ENCODE results near the gene EPS8L1. TPM values are rescaled to one million over a fixed set of nuclear protein-coding genes. Genes with fewer than 3 reads are reported as not detected.

EPS8L1 gene
- total RNA-seq, 1 experiment from 2014 or later: 62.1 TPM

- TF ChIP-seq CTCF (IDR thresholded peaks at IDR 0.05 in 2 of 3, conservative IDR thresholded peaks at IDR 0.05 in 1 of 3; ENCODE audit: borderline replicate concordance in 1 of 3, insufficient read depth in 1 of 3, low read depth in 2 of 3, low read length in 2 of 3) (no peak), REST (IDR thresholded peaks at IDR 0.05; ENCODE audit: low read depth) (no peak), POLR2A (IDR thresholded peaks at IDR 0.05; ENCODE audit: borderline replicate concordance, extremely low read depth, insufficient read depth, insufficient read length) (peak; percentile 44), RAD21 (IDR thresholded peaks at IDR 0.05; ENCODE audit: low read depth) (no peak), SIN3A (IDR thresholded peaks at IDR 0.05; ENCODE audit: low read depth) (no peak), MAX (IDR thresholded peaks at IDR 0.05) (no peak), FOSL1 (IDR thresholded peaks at IDR 0.05; ENCODE audit: low read depth) (no peak), ELF1 (IDR thresholded peaks at IDR 0.05; ENCODE audit: borderline replicate concordance, low read depth) (peak; percentile 91; the same call in 1 of the 2 replicates), EGR1 (IDR thresholded peaks at IDR 0.05; ENCODE audit: low read depth) (no peak), ZNF274 (IDR thresholded peaks at IDR 0.05; ENCODE audit: low read depth, low read length) (no peak)
Observed at GRCh38 chr19:55117663-55118391, 42.2 kb downstream of the EPS8L1 start (continued).

Measured in HCT116 (cell line).